Liver (tissue), 3 donors: ENCODE measurements around the gene HOXA3.

Experiments
- GABPA ChIP-seq, 2 donors: IDR thresholded peaks in 1 of 2; conservative IDR thresholded peaks in 1 of 2; 2 replicates each; pipeline ENCODE4 v1.6.1; 2016; ENCODE audit warnings: antibody characterized with exemption in 2 of 2, mild to moderate bottlenecking in 1 of 2, moderate library complexity in 1 of 2
- TF ChIP-seq, protein P1 (sequence below): fragments of 150-350 bp; IDR thresholded peaks from 2 replicates; pipeline ENCODE4 v1.5.1; 2017; ENCODE audit warnings: improper control_type of control experiment, low read depth, low read length; ENCODE audit not compliant: missing input control
- TF ChIP-seq, protein P2 (sequence below): IDR thresholded peaks from 2 replicates; pipeline ENCODE4 v1.6.1; 2016; ENCODE audit warnings: antibody characterized with exemption
- TF ChIP-seq, protein P3 (sequence below): IDR thresholded peaks from 2 replicates; pipeline ENCODE4 v1.6.1; 2016; ENCODE audit warnings: antibody characterized with exemption, mild to moderate bottlenecking
- donor health status: healthy.
- donor health status: healthy.

DNA sequence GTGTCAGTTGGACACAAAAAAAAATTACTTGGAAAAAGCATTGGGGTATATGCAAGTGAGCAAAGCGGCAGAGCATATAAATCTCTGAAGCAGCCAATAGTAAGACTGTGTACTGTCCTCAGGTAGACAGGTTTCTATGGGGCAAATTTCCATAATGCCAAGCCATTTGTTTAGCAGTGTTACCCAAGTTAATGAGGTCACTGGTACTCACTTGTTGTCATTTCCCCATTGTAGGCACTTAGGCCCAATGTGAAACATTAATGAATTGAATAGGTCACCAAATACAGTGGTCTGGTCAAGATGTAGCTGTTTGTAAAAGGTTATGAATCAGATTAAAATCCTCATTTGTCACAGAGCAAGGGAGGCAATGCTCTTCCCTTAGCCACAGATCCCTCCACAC, 84.1 kb downstream of the HOXA3 start:
- TF ChIP-seq, protein P1, sequence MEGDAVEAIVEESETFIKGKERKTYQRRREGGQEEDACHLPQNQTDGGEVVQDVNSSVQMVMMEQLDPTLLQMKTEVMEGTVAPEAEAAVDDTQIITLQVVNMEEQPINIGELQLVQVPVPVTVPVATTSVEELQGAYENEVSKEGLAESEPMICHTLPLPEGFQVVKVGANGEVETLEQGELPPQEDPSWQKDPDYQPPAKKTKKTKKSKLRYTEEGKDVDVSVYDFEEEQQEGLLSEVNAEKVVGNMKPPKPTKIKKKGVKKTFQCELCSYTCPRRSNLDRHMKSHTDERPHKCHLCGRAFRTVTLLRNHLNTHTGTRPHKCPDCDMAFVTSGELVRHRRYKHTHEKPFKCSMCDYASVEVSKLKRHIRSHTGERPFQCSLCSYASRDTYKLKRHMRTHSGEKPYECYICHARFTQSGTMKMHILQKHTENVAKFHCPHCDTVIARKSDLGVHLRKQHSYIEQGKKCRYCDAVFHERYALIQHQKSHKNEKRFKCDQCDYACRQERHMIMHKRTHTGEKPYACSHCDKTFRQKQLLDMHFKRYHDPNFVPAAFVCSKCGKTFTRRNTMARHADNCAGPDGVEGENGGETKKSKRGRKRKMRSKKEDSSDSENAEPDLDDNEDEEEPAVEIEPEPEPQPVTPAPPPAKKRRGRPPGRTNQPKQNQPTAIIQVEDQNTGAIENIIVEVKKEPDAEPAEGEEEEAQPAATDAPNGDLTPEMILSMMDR = no peak
- no peak for TF ChIP-seq GABPA (IDR thresholded peaks at IDR 0.05 in 1 of 2, conservative IDR thresholded peaks at IDR 0.05 in 1 of 2)
- TF ChIP-seq, protein P2, sequence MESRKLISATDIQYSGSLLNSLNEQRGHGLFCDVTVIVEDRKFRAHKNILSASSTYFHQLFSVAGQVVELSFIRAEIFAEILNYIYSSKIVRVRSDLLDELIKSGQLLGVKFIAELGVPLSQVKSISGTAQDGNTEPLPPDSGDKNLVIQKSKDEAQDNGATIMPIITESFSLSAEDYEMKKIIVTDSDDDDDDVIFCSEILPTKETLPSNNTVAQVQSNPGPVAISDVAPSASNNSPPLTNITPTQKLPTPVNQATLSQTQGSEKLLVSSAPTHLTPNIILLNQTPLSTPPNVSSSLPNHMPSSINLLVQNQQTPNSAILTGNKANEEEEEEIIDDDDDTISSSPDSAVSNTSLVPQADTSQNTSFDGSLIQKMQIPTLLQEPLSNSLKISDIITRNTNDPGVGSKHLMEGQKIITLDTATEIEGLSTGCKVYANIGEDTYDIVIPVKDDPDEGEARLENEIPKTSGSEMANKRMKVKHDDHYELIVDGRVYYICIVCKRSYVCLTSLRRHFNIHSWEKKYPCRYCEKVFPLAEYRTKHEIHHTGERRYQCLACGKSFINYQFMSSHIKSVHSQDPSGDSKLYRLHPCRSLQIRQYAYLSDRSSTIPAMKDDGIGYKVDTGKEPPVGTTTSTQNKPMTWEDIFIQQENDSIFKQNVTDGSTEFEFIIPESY = no peak
- TF ChIP-seq, protein P3, sequence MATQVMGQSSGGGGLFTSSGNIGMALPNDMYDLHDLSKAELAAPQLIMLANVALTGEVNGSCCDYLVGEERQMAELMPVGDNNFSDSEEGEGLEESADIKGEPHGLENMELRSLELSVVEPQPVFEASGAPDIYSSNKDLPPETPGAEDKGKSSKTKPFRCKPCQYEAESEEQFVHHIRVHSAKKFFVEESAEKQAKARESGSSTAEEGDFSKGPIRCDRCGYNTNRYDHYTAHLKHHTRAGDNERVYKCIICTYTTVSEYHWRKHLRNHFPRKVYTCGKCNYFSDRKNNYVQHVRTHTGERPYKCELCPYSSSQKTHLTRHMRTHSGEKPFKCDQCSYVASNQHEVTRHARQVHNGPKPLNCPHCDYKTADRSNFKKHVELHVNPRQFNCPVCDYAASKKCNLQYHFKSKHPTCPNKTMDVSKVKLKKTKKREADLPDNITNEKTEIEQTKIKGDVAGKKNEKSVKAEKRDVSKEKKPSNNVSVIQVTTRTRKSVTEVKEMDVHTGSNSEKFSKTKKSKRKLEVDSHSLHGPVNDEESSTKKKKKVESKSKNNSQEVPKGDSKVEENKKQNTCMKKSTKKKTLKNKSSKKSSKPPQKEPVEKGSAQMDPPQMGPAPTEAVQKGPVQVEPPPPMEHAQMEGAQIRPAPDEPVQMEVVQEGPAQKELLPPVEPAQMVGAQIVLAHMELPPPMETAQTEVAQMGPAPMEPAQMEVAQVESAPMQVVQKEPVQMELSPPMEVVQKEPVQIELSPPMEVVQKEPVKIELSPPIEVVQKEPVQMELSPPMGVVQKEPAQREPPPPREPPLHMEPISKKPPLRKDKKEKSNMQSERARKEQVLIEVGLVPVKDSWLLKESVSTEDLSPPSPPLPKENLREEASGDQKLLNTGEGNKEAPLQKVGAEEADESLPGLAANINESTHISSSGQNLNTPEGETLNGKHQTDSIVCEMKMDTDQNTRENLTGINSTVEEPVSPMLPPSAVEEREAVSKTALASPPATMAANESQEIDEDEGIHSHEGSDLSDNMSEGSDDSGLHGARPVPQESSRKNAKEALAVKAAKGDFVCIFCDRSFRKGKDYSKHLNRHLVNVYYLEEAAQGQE = no peak
